PC-3 (cell line): ENCODE results near the gene SNN. TPM values are rescaled to one million over a fixed set of nuclear protein-coding genes. Genes with fewer than 3 reads are reported as not detected.

Experiments
- ATAC-seq: fragments of 200-7000 bp; cut with Tn5 transposase; 2 replicates; pipeline ENCODE4 v1.9.1; 2020; ENCODE audit warnings: mild to moderate bottlenecking, moderate library complexity
- BruUV-seq: library from RNA; stranded (reverse); fragments of 400-500 nt; replicated peaks from 2 replicates; lab custom pipeline; 2021; lab: Mats Ljungman, UMichigan
- CTCF ChIA-PET: fragments of 300-600 bp; sonication (Branson Sonifier 250); formaldehyde crosslinking; loops from one replicate; lab custom pipeline; 2022; ENCODE audit warnings: antibody characterized with exemption; lab: Charles Lee
- POLR2A ChIA-PET: fragments of 300-600 bp; sonication (Branson Sonifier 250); formaldehyde crosslinking; loops from one replicate; lab custom pipeline; 2022; ENCODE audit warnings: antibody characterized with exemption; ENCODE audit not compliant: unreplicated experiment; lab: Charles Lee
- DNase-seq: peaks from one replicate; pipeline ENCODE4 v3.0.0-alpha.2; 2015
- H2AFZ ChIP-seq: fragments of 300-600 bp; sonication (generic); 2 replicates; pipeline ENCODE4 v1.6.0; 2016; ENCODE audit warnings: antibody characterized with exemption, low read length
- H3F3A ChIP-seq: fragments of 300-600 bp; sonication (generic); one replicate; pipeline ENCODE4 v1.6.0; 2017; ENCODE audit warnings: antibody characterized with exemption, low read length, control low read depth, mild to moderate bottlenecking; ENCODE audit not compliant: unreplicated experiment
- H3K27ac ChIP-seq: fragments of 300-600 bp; sonication (generic); 2 replicates; pipeline ENCODE4 v1.5.1; 2016; ENCODE audit warnings: mild to moderate bottlenecking, low read length
- H3K27me3 ChIP-seq: fragments of 300-600 bp; sonication (generic); 2 replicates; pipeline ENCODE4 v1.6.1; 2016; ENCODE audit warnings: low read length, mixed read lengths
- H3K36me3 ChIP-seq: fragments of 300-600 bp; sonication (generic); 2 replicates; pipeline ENCODE4 v1.6.1; 2016; ENCODE audit warnings: low read depth, mixed run types, low read length, mixed read lengths
- H3K4me1 ChIP-seq: fragments of 300-600 bp; sonication (generic); 2 replicates; pipeline ENCODE4 v1.5.1; 2016; ENCODE audit warnings: low read length; ENCODE audit not compliant: insufficient read depth
- H3K4me2 ChIP-seq: fragments of 300-600 bp; sonication (generic); 2 replicates; pipeline ENCODE4 v1.6.0; 2016; ENCODE audit warnings: low read length
- H3K4me3 ChIP-seq: fragments of 300-600 bp; sonication (generic); 2 replicates; pipeline ENCODE4 v1.5.1; 2016; ENCODE audit warnings: mild to moderate bottlenecking, low read length, mixed read lengths
- H3K79me2 ChIP-seq: fragments of 300-600 bp; sonication (generic); 2 replicates; pipeline ENCODE4 v1.6.1; 2017; ENCODE audit warnings: low read length, mixed read lengths
- H3K9ac ChIP-seq: fragments of 300-600 bp; sonication (generic); 2 replicates; pipeline ENCODE4 v1.6.0; 2016; ENCODE audit warnings: mild to moderate bottlenecking, low read length
- H3K9me2 ChIP-seq: fragments of 300-600 bp; sonication (generic); replicated peaks from 2 replicates; pipeline ENCODE4 v1.6.1; 2016; ENCODE audit warnings: mixed run types, low read length, mixed read lengths
- H3K9me3 ChIP-seq: fragments of 300-600 bp; sonication (generic); 2 replicates; pipeline ENCODE4 v1.6.1; 2016; ENCODE audit warnings: low read length, mixed read lengths
- H4K20me1 ChIP-seq: fragments of 300-600 bp; sonication (generic); 2 replicates; pipeline ENCODE4 v1.6.1; 2016; ENCODE audit warnings: low read length, mixed read lengths
- CTCF ChIP-seq: fragments of 300-600 bp; sonication (generic); conservative IDR thresholded peaks from 2 replicates; pipeline ENCODE4 v1.5.1; 2017; ENCODE audit warnings: antibody characterized with exemption, low read depth, mild to moderate bottlenecking, low read length
- EZH2 ChIP-seq: fragments of 300-600 bp; sonication (generic); IDR thresholded peaks from one replicate; pipeline ENCODE4 v1.6.1; 2017; ENCODE audit warnings: antibody characterized with exemption, mild to moderate bottlenecking, low read length; ENCODE audit not compliant: unreplicated experiment
- EZH2phosphoT487 ChIP-seq: fragments of 300-600 bp; sonication (generic); IDR thresholded peaks from 2 replicates; pipeline ENCODE4 v1.6.1; 2018; ENCODE audit warnings: mild to moderate bottlenecking, antibody characterized with exemption, low read length, borderline replicate concordance
- intact Hi-C: fragments of 100-400 bp; cut with micrococcal nuclease; formaldehyde crosslinking; loops from 2 replicates; pipeline ENCODE4 v1.9.0; 2023
- total RNA-seq: library from RNA; depleted of rRNA; stranded (reverse); fragments of >200 nt; gene quantifications from 2 replicates; pipeline ENCODE4 v1.2.3, GENCODE V29; 2014

Gene SNN
- total RNA-seq, 1 experiment from 2014 or later: 4.3 TPM

DNA sequence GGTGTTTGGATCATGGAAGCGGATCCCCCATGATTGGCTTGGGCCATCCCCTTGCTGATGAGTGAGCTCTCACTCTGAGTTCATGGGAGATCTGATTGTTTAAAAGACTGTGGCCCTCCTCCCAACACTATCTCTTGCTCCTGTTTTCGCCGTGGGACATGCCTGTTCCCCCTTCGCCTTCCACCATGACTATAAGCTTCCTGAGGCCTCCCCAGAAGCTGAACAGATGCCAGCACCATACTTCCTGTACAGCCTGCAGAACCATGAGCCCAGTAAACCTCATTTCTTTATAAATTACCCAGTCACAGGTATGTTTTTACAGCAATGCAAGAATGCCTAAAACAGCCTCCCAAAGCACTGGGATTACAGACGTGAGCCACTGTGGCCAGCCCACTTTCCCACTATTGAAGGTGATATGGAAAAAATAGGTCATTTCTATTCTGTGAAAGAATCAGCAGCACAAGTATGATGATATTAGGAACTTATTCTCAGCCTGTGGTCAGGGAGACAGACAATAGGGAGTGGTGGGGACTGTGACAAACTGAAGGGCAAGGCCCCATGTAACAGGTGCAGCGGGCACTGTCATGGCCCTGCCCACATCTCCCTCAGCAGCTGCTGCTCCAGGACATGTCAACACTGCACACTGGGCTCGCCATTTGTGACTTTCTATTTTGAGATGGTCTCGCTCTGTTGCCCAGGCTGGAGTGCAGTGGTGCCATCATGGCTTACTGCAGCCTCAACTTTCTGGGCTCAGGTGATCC, 47.8 kb upstream of the SNN start:
- Histone ChIP-seq H3K4me1 (no peaks in the 10 kb centered on the region), H3F3A (no peaks in the 10 kb centered on the region), H3K36me3 (no peaks in the 10 kb centered on the region), H3K27ac (no peak overlapping the region), H3K4me3 (no peak overlapping the region), H2AFZ (no peak overlapping the region), H4K20me1 (no peaks in the 10 kb centered on the region), H3K9ac (no peak overlapping the region), H3K9me2 (no peaks in the 10 kb centered on the region), H3K79me2 (no peaks in the 10 kb centered on the region), H3K4me2 (no peak overlapping the region), H3K27me3 (no peaks in the 10 kb centered on the region), H3K9me3 (no peaks in the 10 kb centered on the region)
- no TSS peak for BruUV-seq
- intact Hi-C loops: no loop called here
- DNase-seq (no peak), ATAC-seq (no peak)
- TF ChIP-seq EZH2: no peak
- no peak for TF ChIP-seq CTCF
- no peak for TF ChIP-seq EZH2phosphoT487
- ChIA-PET CTCF (no interaction called here), POLR2A (no interaction called here)

GRCh38 chr16:11621539-11621919, 46.7 kb upstream of the SNN start:
- ATAC-seq: no peak
- Histone ChIP-seq H2AFZ (no peak overlapping the region), H3K4me1 (no peaks in the 10 kb centered on the region), H3K9me2 (no peaks in the 10 kb centered on the region), H3K9me3 (no peaks in the 10 kb centered on the region), H3K27me3 (no peaks in the 10 kb centered on the region), H3K27ac (no peak overlapping the region), H3K4me2 (no peak overlapping the region), H3K36me3 (no peaks in the 10 kb centered on the region), H3F3A (no peaks in the 10 kb centered on the region), H4K20me1 (no peaks in the 10 kb centered on the region), H3K79me2 (no peaks in the 10 kb centered on the region), H3K4me3 (no peak overlapping the region), H3K9ac (no peak overlapping the region)
- no peak for DNase-seq
- POLR2A ChIA-PET: no interaction called here
- TF ChIP-seq EZH2 (no peak), CTCF (no peak), EZH2phosphoT487 (no peak)
- BruUV-seq: no TSS peak
- CTCF ChIA-PET: no interaction called here
- intact Hi-C loops: no loop called here

- ATAC-seq: no peak
- Histone ChIP-seq H3K36me3 (no peaks in the 10 kb centered on the region), H3K9ac (no peak overlapping the region), H3K4me1 (peaks cover 2% of the 10 kb centered on the region; the same call in 1 of the 2 replicates), H3K27ac (no peak overlapping the region), H3K4me2 (no peak overlapping the region), H3K9me3 (no peaks in the 10 kb centered on the region), H3F3A (no peaks in the 10 kb centered on the region), H3K9me2 (no peaks in the 10 kb centered on the region), H2AFZ (no peak overlapping the region), H3K4me3 (no peak overlapping the region), H3K27me3 (no peaks in the 10 kb centered on the region), H3K79me2 (no peaks in the 10 kb centered on the region), H4K20me1 (no peaks in the 10 kb centered on the region)
- DNase-seq: no peak
- intact Hi-C loops: no loop called here
- ChIA-PET POLR2A (no interaction called here), CTCF (no interaction called here)
- TF ChIP-seq EZH2 (no peak), EZH2phosphoT487 (no peak), CTCF (no peak)
- no TSS peak for BruUV-seq
These were observed 46.2 kb upstream of the SNN start for GRCh38 chr16:11621920-11622651.
